ENCODE data around the gene FRMD3.

The FRMD3 gene

GRCh38 chr9:83420486-83420885, 117.7 kb downstream of the FRMD3 start:
- no peaks in the 10 kb centered on the region for H3K9me3 ChIP-seq (ENCODE audit: control insufficient read depth, insufficient read depth, low read length)
- no peak overlapping the region for H3K4me3 ChIP-seq (ENCODE audit: low read depth, low read length)
- H3K4me1 ChIP-seq (ENCODE audit: control insufficient read depth, insufficient read depth, low read length), result no peaks in the 10 kb centered on the region
- no peak overlapping the region for H3K27ac ChIP-seq (ENCODE audit: low read depth, low read length)
- H3K9ac ChIP-seq (ENCODE audit: low read depth, low read length), result no peak overlapping the region
- no peaks in the 10 kb centered on the region for H3K36me3 ChIP-seq (ENCODE audit: control insufficient read depth, insufficient read depth, low read length)
- H3K27me3 ChIP-seq (ENCODE audit: control insufficient read depth, insufficient read depth, low read length), result no peaks in the 10 kb centered on the region

- Histone ChIP-seq H3K27me3 (ENCODE audit: control insufficient read depth, insufficient read depth, low read length) (no peaks in the 10 kb centered on the region), H3K4me1 (ENCODE audit: control insufficient read depth, insufficient read depth, low read length) (no peaks in the 10 kb centered on the region), H3K36me3 (ENCODE audit: control insufficient read depth, insufficient read depth, low read length) (no peaks in the 10 kb centered on the region), H3K9me3 (ENCODE audit: control insufficient read depth, insufficient read depth, low read length) (no peaks in the 10 kb centered on the region), H3K27ac (ENCODE audit: low read depth, low read length) (no peak overlapping the region), H3K4me3 (ENCODE audit: low read depth, low read length) (no peak overlapping the region), H3K9ac (ENCODE audit: low read depth, low read length) (no peak overlapping the region)
Observed at GRCh38 chr9:83419961-83420360, 118.2 kb downstream of the FRMD3 start.

- no peaks in the 10 kb centered on the region for H3K4me1 ChIP-seq (ENCODE audit: control insufficient read depth, insufficient read depth, low read length)
Observed at GRCh38 chr9:83418283-83418682, 119.9 kb downstream of the FRMD3 start.

GRCh38 chr9:83413367-83413766, 124.8 kb downstream of the FRMD3 start:
- Histone ChIP-seq H3K27ac (ENCODE audit: low read depth, low read length) (no peak overlapping the region), H3K4me3 (ENCODE audit: low read depth, low read length) (no peak overlapping the region), H3K27me3 (ENCODE audit: control insufficient read depth, insufficient read depth, low read length) (no peaks in the 10 kb centered on the region), H3K4me1 (ENCODE audit: control insufficient read depth, insufficient read depth, low read length) (no peaks in the 10 kb centered on the region), H3K36me3 (ENCODE audit: control insufficient read depth, insufficient read depth, low read length) (no peaks in the 10 kb centered on the region), H3K9me3 (ENCODE audit: control insufficient read depth, insufficient read depth, low read length) (no peaks in the 10 kb centered on the region), H3K9ac (ENCODE audit: low read depth, low read length) (no peak overlapping the region)

More at GRCh38 chr9:83418283-83418682, 119.9 kb downstream of the FRMD3 start:
- Histone ChIP-seq H3K4me3 (ENCODE audit: low read depth, low read length) (no peak overlapping the region), H3K9me3 (ENCODE audit: control insufficient read depth, insufficient read depth, low read length) (no peaks in the 10 kb centered on the region), H3K27me3 (ENCODE audit: control insufficient read depth, insufficient read depth, low read length) (no peaks in the 10 kb centered on the region), H3K9ac (ENCODE audit: low read depth, low read length) (no peak overlapping the region), H3K27ac (ENCODE audit: low read depth, low read length) (no peak overlapping the region), H3K36me3 (ENCODE audit: control insufficient read depth, insufficient read depth, low read length) (no peaks in the 10 kb centered on the region)

- no peak overlapping the region for H3K9ac ChIP-seq (ENCODE audit: low read depth, low read length)
- H3K4me3 ChIP-seq (ENCODE audit: low read depth, low read length), result no peak overlapping the region
- H3K4me1 ChIP-seq (ENCODE audit: control insufficient read depth, insufficient read depth, low read length), result no peaks in the 10 kb centered on the region
- no peaks in the 10 kb centered on the region for H3K27me3 ChIP-seq (ENCODE audit: control insufficient read depth, insufficient read depth, low read length)
- H3K27ac ChIP-seq (ENCODE audit: low read depth, low read length), result no peak overlapping the region
- H3K36me3 ChIP-seq (ENCODE audit: control insufficient read depth, insufficient read depth, low read length), result no peaks in the 10 kb centered on the region
- H3K9me3 ChIP-seq (ENCODE audit: control insufficient read depth, insufficient read depth, low read length), result no peaks in the 10 kb centered on the region
Observed at GRCh38 chr9:83410701-83411100, 127.5 kb downstream of the FRMD3 start.

- no peaks in the 10 kb centered on the region for H3K9me3 ChIP-seq (ENCODE audit: control insufficient read depth, insufficient read depth, low read length)
- no peaks in the 10 kb centered on the region for H3K36me3 ChIP-seq (ENCODE audit: control insufficient read depth, insufficient read depth, low read length)
- H3K27me3 ChIP-seq (ENCODE audit: control insufficient read depth, insufficient read depth, low read length), result no peaks in the 10 kb centered on the region
- H3K4me3 ChIP-seq (ENCODE audit: low read depth, low read length), result no peak overlapping the region
- H3K9ac ChIP-seq (ENCODE audit: low read depth, low read length), result no peak overlapping the region
- no peaks in the 10 kb centered on the region for H3K4me1 ChIP-seq (ENCODE audit: control insufficient read depth, insufficient read depth, low read length)
- H3K27ac ChIP-seq (ENCODE audit: low read depth, low read length), result no peak overlapping the region
Observed at GRCh38 chr9:83406921-83407320, 131.3 kb downstream of the FRMD3 start.

GRCh38 chr9:83405759-83406158, 132.4 kb downstream of the FRMD3 start:
- no peaks in the 10 kb centered on the region for H3K27me3 ChIP-seq (ENCODE audit: control insufficient read depth, insufficient read depth, low read length)
- H3K27ac ChIP-seq (ENCODE audit: low read depth, low read length), result no peak overlapping the region
- H3K4me3 ChIP-seq (ENCODE audit: low read depth, low read length), result no peak overlapping the region
- H3K9ac ChIP-seq (ENCODE audit: low read depth, low read length), result no peak overlapping the region
- H3K9me3 ChIP-seq (ENCODE audit: control insufficient read depth, insufficient read depth, low read length), result 0 out of 2 replicates have a peak, but pooled peaks cover 2% of the 10 kb centered on the region
- no peaks in the 10 kb centered on the region for H3K4me1 ChIP-seq (ENCODE audit: control insufficient read depth, insufficient read depth, low read length)
- no peaks in the 10 kb centered on the region for H3K36me3 ChIP-seq (ENCODE audit: control insufficient read depth, insufficient read depth, low read length)

GRCh38 chr9:83403527-83404238, 134.5 kb downstream of the FRMD3 start:
- H3K4me3 ChIP-seq (ENCODE audit: low read depth, low read length), result no peak overlapping the region
- no peak overlapping the region for H3K9ac ChIP-seq (ENCODE audit: low read depth, low read length)
- 0 out of 2 replicates have a peak, but pooled peaks cover 4% of the 10 kb centered on the region for H3K9me3 ChIP-seq (ENCODE audit: control insufficient read depth, insufficient read depth, low read length)
- H3K27me3 ChIP-seq (ENCODE audit: control insufficient read depth, insufficient read depth, low read length), result no peaks in the 10 kb centered on the region
- H3K27ac ChIP-seq (ENCODE audit: low read depth, low read length), result no peak overlapping the region
- no peaks in the 10 kb centered on the region for H3K4me1 ChIP-seq (ENCODE audit: control insufficient read depth, insufficient read depth, low read length)
- no peaks in the 10 kb centered on the region for H3K36me3 ChIP-seq (ENCODE audit: control insufficient read depth, insufficient read depth, low read length)

GRCh38 chr9:83401328-83401900, 136.8 kb downstream of the FRMD3 start:
- H3K9me3 ChIP-seq (ENCODE audit: control insufficient read depth, insufficient read depth, low read length), result 0 out of 2 replicates have a peak, but pooled peaks cover 4% of the 10 kb centered on the region
- H3K27me3 ChIP-seq (ENCODE audit: control insufficient read depth, insufficient read depth, low read length), result no peaks in the 10 kb centered on the region
- H3K4me3 ChIP-seq (ENCODE audit: low read depth, low read length), result no peak overlapping the region
- no peaks in the 10 kb centered on the region for H3K4me1 ChIP-seq (ENCODE audit: control insufficient read depth, insufficient read depth, low read length)
- H3K27ac ChIP-seq (ENCODE audit: low read depth, low read length), result no peak overlapping the region
- H3K36me3 ChIP-seq (ENCODE audit: control insufficient read depth, insufficient read depth, low read length), result no peaks in the 10 kb centered on the region
- no peak overlapping the region for H3K9ac ChIP-seq (ENCODE audit: low read depth, low read length)

GRCh38 chr9:83396813-83397212, 141.4 kb downstream of the FRMD3 start:
- no peak overlapping the region for H3K9ac ChIP-seq (ENCODE audit: low read depth, low read length)
- H3K4me3 ChIP-seq (ENCODE audit: low read depth, low read length), result no peak overlapping the region
- no peak overlapping the region for H3K27ac ChIP-seq (ENCODE audit: low read depth, low read length)
- H3K9me3 ChIP-seq (ENCODE audit: control insufficient read depth, insufficient read depth, low read length), result 0 out of 2 replicates have a peak, but pooled peaks cover 4% of the 10 kb centered on the region
- H3K36me3 ChIP-seq (ENCODE audit: control insufficient read depth, insufficient read depth, low read length), result no peaks in the 10 kb centered on the region
- no peaks in the 10 kb centered on the region for H3K4me1 ChIP-seq (ENCODE audit: control insufficient read depth, insufficient read depth, low read length)
- no peaks in the 10 kb centered on the region for H3K27me3 ChIP-seq (ENCODE audit: control insufficient read depth, insufficient read depth, low read length)

GRCh38 chr9:83396342-83396741, 141.9 kb downstream of the FRMD3 start:
- Histone ChIP-seq H3K27ac (ENCODE audit: low read depth, low read length) (no peak overlapping the region), H3K27me3 (ENCODE audit: control insufficient read depth, insufficient read depth, low read length) (no peaks in the 10 kb centered on the region), H3K4me1 (ENCODE audit: control insufficient read depth, insufficient read depth, low read length) (no peaks in the 10 kb centered on the region), H3K9me3 (ENCODE audit: control insufficient read depth, insufficient read depth, low read length) (0 out of 2 replicates have a peak, but pooled peaks cover 4% of the 10 kb centered on the region), H3K36me3 (ENCODE audit: control insufficient read depth, insufficient read depth, low read length) (no peaks in the 10 kb centered on the region), H3K4me3 (ENCODE audit: low read depth, low read length) (no peak overlapping the region), H3K9ac (ENCODE audit: low read depth, low read length) (no peak overlapping the region)
